Suprapubic skin (tissue), 4 donors: ENCODE data around the gene NPTX1.

Experiments
- CTCF ChIP-seq, 2 donors: fragments of 200-600 bp in 1 of 2; fragments of 450-650 bp in 1 of 2; sonication (generic) in 1 of 2; IDR thresholded peaks; one replicate each; pipeline ENCODE4 v1.5.1; 2016 to 2019; ENCODE audit warnings: antibody characterized with exemption in 2 of 2, mild to moderate bottlenecking in 1 of 2, moderate library complexity in 1 of 2
- EP300 ChIP-seq: sonication (generic); formaldehyde crosslinking; IDR thresholded peaks from one replicate; pipeline ENCODE4 v1.6.1; 2017; ENCODE audit warnings: antibody characterized with exemption
- POLR2A ChIP-seq, 2 donors: fragments of 450-650 bp; IDR thresholded peaks; one replicate each; pipeline ENCODE4 v1.6.1; 2017; ENCODE audit warnings: antibody characterized with exemption in 2 of 2, mild to moderate bottlenecking in 2 of 2, moderate library complexity in 2 of 2
- POLR2AphosphoS5 ChIP-seq, 3 donors: sonication (generic); formaldehyde crosslinking; IDR thresholded peaks; one replicate each; pipeline ENCODE4 v1.6.1; 2017; ENCODE audit warnings: antibody characterized with exemption in 3 of 3

- TF ChIP-seq CTCF (IDR thresholded peaks at IDR 0.05) (no peak), POLR2A (IDR thresholded peaks at IDR 0.05) (no peak), EP300 (no peak), POLR2AphosphoS5 (IDR thresholded peaks at IDR 0.05) (no peak)
Observed at GRCh38 chr17:80512233-80512632, 35.8 kb upstream of the NPTX1 start.
